ENCODE measurements around the gene TRIM25. TPM values are rescaled to one million over a fixed set of nuclear protein-coding genes. Genes with fewer than 3 reads are reported as not detected.
"Not testable (repeated sequence)": the region's sequence is repeated elsewhere in the genome, so short reads cannot be mapped to it uniquely, and the experiment has no call there.

Gene TRIM25
- total RNA-seq, 4 donors from 2014 or later, result 17.4 to 80.0 (median 35.0) TPM

DNA sequence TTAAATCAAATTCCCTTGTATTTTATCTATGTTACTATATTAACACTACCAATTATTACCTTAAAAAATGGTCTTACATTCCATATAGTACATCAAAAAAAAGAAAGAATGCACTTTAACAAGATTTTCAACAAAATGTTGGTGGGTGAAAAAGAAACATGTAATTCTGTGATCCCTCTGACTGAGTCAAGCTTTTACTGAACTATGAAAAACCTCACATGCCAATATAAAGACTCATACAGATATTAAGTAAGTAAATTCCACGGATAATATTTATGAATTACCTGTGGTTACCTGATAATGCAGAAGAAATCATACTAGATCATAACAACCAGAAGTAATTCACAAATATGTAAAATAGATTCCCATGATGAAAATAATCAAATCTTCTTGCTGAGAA, 34.6 kb upstream of the TRIM25 start:
- H3K27me3 ChIP-seq, result no peaks in the 10 kb centered on the region
- intact Hi-C loops (cut with DNase I; ENCODE audit: low total_unique reads), result no loop called here
- no peak overlapping the region for H3K4me3 ChIP-seq
- no peaks in the 10 kb centered on the region for H3K9me3 ChIP-seq
- TF ChIP-seq CTCF (IDR thresholded peaks at IDR 0.05) (no peak), POLR2A (IDR thresholded peaks at IDR 0.05) (no peak)
- no peak overlapping the region for H3K27ac ChIP-seq
- H3K4me1 ChIP-seq, result no peaks in the 10 kb centered on the region
- DNase-seq, result no peak
- H3K36me3 ChIP-seq, result peaks cover 0 to 1% of the 10 kb centered on the region in 2 donors

DNA sequence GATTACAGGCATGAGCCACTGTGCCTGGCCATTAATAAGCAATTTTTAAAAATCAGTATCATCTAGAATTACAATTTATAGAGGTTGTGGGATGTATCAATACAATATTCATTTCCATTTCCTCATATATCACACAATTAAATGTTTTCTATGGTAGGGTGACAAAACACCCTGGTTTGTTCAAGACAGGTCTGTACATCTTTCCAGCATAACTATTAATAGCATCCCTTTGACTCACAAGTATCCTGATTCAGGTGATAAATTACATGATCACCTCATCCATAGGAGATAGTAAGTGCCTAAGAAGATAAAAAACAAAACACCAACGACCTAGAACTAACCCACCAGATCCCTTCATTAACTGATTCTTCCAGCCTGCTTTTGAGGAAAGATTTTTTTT, 33.9 kb upstream of the TRIM25 start:
- intact Hi-C loops (cut with DNase I; ENCODE audit: low total_unique reads), result no loop called here
- Histone ChIP-seq H3K4me3 (no peak overlapping the region), H3K27ac (no peak overlapping the region), H3K36me3 (peaks cover 0 to 1% of the 10 kb centered on the region in 2 donors), H3K9me3 (no peaks in the 10 kb centered on the region), H3K4me1 (no peaks in the 10 kb centered on the region), H3K27me3 (no peaks in the 10 kb centered on the region)
- DNase-seq, result no peak
- TF ChIP-seq POLR2A (IDR thresholded peaks at IDR 0.05) (no peak), CTCF (IDR thresholded peaks at IDR 0.05) (no peak)

GRCh38 chr17:56945938-56946505, 32.2 kb upstream of the TRIM25 start:
- Histone ChIP-seq H3K9me3 (no peaks in the 10 kb centered on the region), H3K36me3 (peaks cover 0 to 1% of the 10 kb centered on the region in 2 donors), H3K4me3 (no peak overlapping the region), H3K27me3 (no peaks in the 10 kb centered on the region), H3K4me1 (no peaks in the 10 kb centered on the region), H3K27ac (no peak overlapping the region)
- TF ChIP-seq POLR2A (IDR thresholded peaks at IDR 0.05) (no peak), CTCF (IDR thresholded peaks at IDR 0.05) (no peak)
- intact Hi-C loops (cut with DNase I; ENCODE audit: low total_unique reads), result no loop called here
- DNase-seq, result no peak

DNA sequence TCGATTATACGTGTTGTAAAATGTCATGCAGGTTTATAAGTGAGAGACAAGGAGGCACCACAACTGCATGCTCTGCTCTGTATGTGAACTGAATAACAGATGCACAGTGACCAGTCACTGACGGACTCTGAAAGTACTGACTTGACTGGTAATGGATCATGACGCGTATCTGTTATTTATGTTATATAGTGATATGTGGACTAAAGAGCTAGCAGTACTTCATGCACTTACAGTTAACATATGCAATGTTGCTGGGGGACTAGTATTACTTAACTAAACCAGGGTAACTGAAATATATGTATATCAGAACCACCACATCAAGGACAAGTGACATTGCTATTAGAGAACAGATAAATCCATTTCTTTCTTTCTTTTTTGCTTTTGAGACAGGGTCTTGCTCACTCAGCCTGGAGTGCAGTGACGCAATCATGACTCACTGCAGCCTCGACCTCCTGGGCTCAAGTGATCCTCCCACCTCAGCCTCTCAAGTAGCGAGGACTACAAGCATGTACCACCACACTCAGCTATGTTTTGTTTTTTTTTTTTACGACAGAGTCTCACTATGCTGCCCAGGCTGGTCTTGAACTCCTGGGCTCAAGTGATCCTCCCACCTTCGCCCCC, 29.8 kb upstream of the TRIM25 start:
- intact Hi-C loops (cut with DNase I; ENCODE audit: low total_unique reads), result loop anchor here (5.0 kb wide), 1 partner anchor 111 kb away; the partner anchor contains the start of genes C17orf67 and DGKE
- Histone ChIP-seq H3K4me3 (no peak overlapping the region), H3K4me1 (no peaks in the 10 kb centered on the region), H3K27me3 (no peaks in the 10 kb centered on the region), H3K27ac (no peak overlapping the region), H3K9me3 (no peaks in the 10 kb centered on the region), H3K36me3 (peaks cover 0 to 1% of the 10 kb centered on the region in 2 donors)
- DNase-seq, result no peak
- TF ChIP-seq POLR2A (IDR thresholded peaks at IDR 0.05), result no peak
- TF ChIP-seq CTCF (IDR thresholded peaks at IDR 0.05), result no peak

DNA sequence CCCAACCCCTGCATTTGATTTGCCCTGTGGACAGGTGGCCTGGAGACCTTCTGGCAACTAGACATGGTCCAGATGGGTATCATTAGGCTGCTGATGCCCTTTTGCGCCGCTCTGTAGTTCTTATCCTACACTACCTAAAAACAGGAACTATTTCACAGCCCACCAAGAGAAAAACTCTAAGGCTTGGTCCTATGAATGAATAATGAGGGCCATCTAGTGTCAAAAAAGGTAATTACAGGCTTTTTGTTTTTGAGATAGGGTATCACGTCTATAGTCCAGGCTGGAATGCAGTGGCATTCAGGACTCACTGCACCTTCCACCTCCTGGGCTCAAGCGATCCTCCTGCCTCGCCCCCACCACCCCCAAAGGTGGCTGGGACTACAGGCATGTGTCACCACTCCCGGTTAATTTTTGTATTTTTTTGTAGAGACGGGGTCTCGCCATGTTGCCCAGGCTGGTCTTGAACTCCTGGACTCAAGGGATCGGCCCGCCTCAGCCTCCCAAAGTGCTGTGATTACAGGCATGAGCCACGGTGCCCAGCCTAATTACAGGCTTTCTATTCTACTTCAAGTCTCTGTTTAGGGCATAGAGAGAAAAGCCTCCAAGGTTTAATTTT, 26.1 kb upstream of the TRIM25 start:
- no peaks in the 10 kb centered on the region for H3K27me3 ChIP-seq
- TF ChIP-seq POLR2A (IDR thresholded peaks at IDR 0.05), result no peak
- peak; percentile 47 to 79 (median 76) for TF ChIP-seq CTCF (IDR thresholded peaks at IDR 0.05)
- H3K36me3 ChIP-seq, result no peaks in the 10 kb centered on the region
- no peaks in the 10 kb centered on the region for H3K4me1 ChIP-seq
- DNase-seq, result no peak
- intact Hi-C loops (cut with DNase I; ENCODE audit: low total_unique reads), result loop anchor here (5.0 kb wide), 1 partner anchor 108 kb away; the partner anchor contains the start of genes C17orf67 and DGKE
- H3K9me3 ChIP-seq, result no peaks in the 10 kb centered on the region
- no peak overlapping the region for H3K4me3 ChIP-seq
- H3K27ac ChIP-seq, result no peak overlapping the region

DNA sequence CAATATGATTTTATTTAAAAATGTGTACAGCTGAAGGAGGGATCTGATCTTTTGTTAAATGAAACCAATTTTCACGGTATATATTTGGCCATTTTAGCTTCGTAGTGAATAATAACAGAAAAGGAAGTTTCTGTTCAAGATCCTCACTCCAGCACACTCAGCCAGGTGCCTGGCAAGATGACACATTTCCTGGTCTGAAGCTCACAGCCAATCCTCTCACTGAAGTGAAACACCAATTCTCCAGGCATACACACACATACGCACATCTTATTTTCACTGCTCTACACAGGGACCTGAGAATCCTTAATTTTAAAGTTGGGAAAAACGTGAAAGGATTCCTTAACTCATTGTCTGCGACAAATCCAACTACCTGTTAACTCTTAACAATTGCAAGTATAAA, 24.4 kb upstream of the TRIM25 start:
- H3K27me3 ChIP-seq; intact Hi-C loops (cut with DNase I; ENCODE audit: low total_unique reads): not testable (repeated sequence)

More for the DNA sequence above, 24.4 kb upstream of the TRIM25 start:
- H3K4me1 ChIP-seq, H3K9me3 ChIP-seq, H3K36me3 ChIP-seq, DNase-seq, H3K4me3 ChIP-seq: not testable (repeated sequence)
- H3K27ac ChIP-seq, result peak overlapping the region in 1 of 2 donors; percentile 32
